Heart left ventricle (tissue), 13 donors: ENCODE results near the gene DENND4C.

Experiments used
- POLR2A ChIP-seq, 2 donors: fragments of 450-650 bp; IDR thresholded peaks; one replicate each; pipeline ENCODE4 v1.6.1; 2017; ENCODE audit warnings: antibody characterized with exemption in 2 of 2, mild to moderate bottlenecking in 2 of 2, moderate library complexity in 2 of 2
- TF ChIP-seq, protein P1 (sequence below), 12 donors: fragments of 200-600 bp; sonication (generic) in 4 of 12; IDR thresholded peaks; one replicate each; pipeline versions ENCODE4 v1.5.0 to v1.8.0; 2018 to 2022; ENCODE audit warnings: antibody characterized with exemption in 12 of 12, mild to moderate bottlenecking in 5 of 12
- donor health status: ischemic (EF 13 %, LVEDD 7.1; RV severe dilation, severe dysfunction).
- donor health status: DM: no; HTN: yes; CAD: no.
- donor health status: DM: no; HTN: no; CAD: no.
- donor health status: ischemic (EF 25% LVEDD 6.9; RV normal size, moderate dysfunction).
- donor health status: ischemic (EF 25% LVEDD 5.7; RV mildly dilated, moderate dysfunction).
- donor health status: ischemic (EF 35%, LVEDD 5.7; RV mildly dilated, moderate dysfunction).
- donor health status: nonischemic (EF 11% LVEDD 7.7; RV severe dilation, severe dysfunction).
- donor health status: DM: yes; HTN: yes; CAD: no.
- donor health status: PGD.
- donor health status: ischemic (EF 29% LVEDD 5.4; RV normal size, mild dysfunction).
- donor health status: nonischemic (EF 23%, LVEDD 6.1; RV moderate dilation, normal function).

DNA sequence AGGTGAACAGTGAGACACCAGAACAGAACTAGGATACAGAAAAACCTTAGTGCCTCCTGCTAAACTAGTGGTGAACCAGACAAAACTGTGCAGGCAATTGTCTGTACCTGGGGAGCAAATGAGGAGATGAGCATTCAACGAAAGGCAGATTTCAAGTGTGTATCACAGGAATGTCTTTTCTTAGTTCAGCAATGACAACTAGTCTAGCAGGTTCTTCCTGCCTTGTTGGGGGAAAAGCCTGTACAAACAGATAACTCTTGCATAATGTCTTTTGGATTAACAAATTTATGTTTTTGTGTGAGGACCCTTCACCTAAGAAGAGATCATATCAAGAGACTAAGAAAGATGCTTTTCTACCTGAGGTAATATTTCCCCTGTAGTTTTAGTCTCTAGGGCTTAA lies 21.8 kb upstream of the DENND4C start:
- TF ChIP-seq, protein P1, sequence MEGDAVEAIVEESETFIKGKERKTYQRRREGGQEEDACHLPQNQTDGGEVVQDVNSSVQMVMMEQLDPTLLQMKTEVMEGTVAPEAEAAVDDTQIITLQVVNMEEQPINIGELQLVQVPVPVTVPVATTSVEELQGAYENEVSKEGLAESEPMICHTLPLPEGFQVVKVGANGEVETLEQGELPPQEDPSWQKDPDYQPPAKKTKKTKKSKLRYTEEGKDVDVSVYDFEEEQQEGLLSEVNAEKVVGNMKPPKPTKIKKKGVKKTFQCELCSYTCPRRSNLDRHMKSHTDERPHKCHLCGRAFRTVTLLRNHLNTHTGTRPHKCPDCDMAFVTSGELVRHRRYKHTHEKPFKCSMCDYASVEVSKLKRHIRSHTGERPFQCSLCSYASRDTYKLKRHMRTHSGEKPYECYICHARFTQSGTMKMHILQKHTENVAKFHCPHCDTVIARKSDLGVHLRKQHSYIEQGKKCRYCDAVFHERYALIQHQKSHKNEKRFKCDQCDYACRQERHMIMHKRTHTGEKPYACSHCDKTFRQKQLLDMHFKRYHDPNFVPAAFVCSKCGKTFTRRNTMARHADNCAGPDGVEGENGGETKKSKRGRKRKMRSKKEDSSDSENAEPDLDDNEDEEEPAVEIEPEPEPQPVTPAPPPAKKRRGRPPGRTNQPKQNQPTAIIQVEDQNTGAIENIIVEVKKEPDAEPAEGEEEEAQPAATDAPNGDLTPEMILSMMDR (IDR thresholded peaks at IDR 0.05) = no peak
- no peak for TF ChIP-seq POLR2A (IDR thresholded peaks at IDR 0.05)
